SJCRH30 (cell line): ENCODE data around the gene TBC1D12. TPM values are rescaled to one million over a fixed set of nuclear protein-coding genes. Genes with fewer than 3 reads are reported as not detected.
"Not testable (repeated sequence)": the region's sequence is repeated elsewhere in the genome, so short reads cannot be mapped to it uniquely, and the experiment has no call there.

Experiments
- DNase-seq, 2 experiments: peaks; one replicate each; pipeline ENCODE4 v3.0.0-alpha.2; 2015 to 2020
- H3K27ac ChIP-seq: fragments of 250-450 bp; sonication (Bioruptor Pico); 2 replicates; pipeline ENCODE4 v1.5.1; 2020; ENCODE audit warnings: mild to moderate bottlenecking, moderate library complexity
- H3K27me3 ChIP-seq: fragments of 250-450 bp; sonication (Bioruptor Pico); 2 replicates; pipeline ENCODE4 v1.5.1; 2020; ENCODE audit warnings: mild to moderate bottlenecking, moderate library complexity
- H3K36me3 ChIP-seq: fragments of 250-450 bp; sonication (Bioruptor Pico); 2 replicates; pipeline ENCODE4 v1.5.1; 2020; ENCODE audit warnings: mild to moderate bottlenecking, moderate library complexity
- H3K4me1 ChIP-seq: fragments of 250-450 bp; sonication (Bioruptor Pico); 2 replicates; pipeline ENCODE4 v1.5.1; 2020; ENCODE audit warnings: mild to moderate bottlenecking, moderate library complexity
- H3K4me3 ChIP-seq: fragments of 250-450 bp; sonication (Bioruptor Pico); 2 replicates; pipeline ENCODE4 v1.5.1; 2020; ENCODE audit warnings: mild to moderate bottlenecking, moderate library complexity
- H3K9me3 ChIP-seq: fragments of 250-450 bp; sonication (Bioruptor Pico); replicated peaks from 2 replicates; pipeline ENCODE4 v1.5.1; 2020; ENCODE audit warnings: mild to moderate bottlenecking, moderate library complexity
- total RNA-seq: library from RNA; depleted of rRNA; stranded (reverse); fragments of >200 nt; shearing (Covaris generic); gene quantifications from 2 replicates; pipeline ENCODE4 v1.2.3, GENCODE V29; 2014; rRNA removed

TBC1D12 gene
- total RNA-seq: 9.7 and 13.2 TPM in 2 replicates

DNA sequence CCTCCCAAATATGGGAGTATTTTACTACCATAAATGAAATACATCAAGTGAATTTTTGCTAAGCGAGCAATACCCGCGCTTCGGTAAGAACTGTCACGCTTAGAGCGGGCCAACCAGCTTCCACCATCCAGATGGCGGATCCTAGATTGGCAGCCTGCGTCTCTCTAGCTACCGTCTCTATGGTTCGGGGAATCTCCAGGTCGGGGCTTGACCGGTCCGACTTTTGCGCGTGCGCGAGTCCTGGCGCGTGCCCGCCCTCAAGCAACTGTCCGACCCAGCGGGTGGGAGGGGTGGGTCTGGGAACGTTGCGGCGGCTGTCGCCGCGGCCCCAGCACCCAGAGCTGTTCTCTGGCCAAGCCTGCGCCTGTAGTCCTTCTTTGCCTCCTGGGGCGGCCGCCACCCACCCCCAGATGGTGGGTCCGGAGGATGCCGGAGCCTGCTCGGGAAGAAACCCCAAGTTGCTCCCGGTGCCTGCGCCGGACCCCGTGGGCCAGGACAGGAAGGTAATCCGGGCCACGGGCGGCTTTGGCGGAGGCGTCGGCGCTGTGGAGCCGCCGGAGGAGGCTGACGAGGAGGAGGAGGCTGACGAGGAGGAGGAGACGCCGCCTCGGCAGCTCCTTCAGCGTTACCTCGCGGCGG lies at the start of gene TBC1D12:
Gene TBC1D12 (plus strand): TSS at position 338 of the 639 bp plus-strand sequence. CDS start 73 bp downstream, at position 411.
- Histone ChIP-seq H3K4me3 (peak within 1 kb of the TSS; percentile 89), H3K4me1 (peaks cover 10% of the 10 kb centered on the region), H3K27ac (peak within 1 kb of the TSS; percentile 86), H3K27me3 (no peaks in the 10 kb centered on the region), H3K36me3 (no peaks in the 10 kb centered on the region), H3K9me3 (no peaks in the 10 kb centered on the region)
- peak; percentile 94 for DNase-seq

DNA sequence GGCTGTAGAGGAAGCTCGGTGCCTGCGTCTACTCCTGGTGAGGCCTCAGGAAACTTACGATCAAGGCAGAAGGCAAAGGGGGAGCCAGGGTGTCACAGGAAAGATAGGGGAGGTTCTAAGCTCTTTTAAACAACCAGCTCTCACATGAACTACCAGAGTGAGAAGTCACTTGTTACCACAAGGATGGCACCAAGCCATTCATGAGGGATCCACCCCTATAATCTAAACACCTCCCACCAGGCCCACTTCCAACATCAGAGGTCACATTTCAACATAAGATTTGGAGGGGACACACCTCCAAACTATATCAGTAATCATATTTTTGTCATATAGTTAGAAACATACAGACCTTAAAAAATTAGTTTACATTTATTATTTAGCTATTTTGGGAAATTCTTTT lies 49.0 kb upstream of the TBC1D12 start:
- no peaks in the 10 kb centered on the region for H3K9me3 ChIP-seq
- H3K4me1 ChIP-seq: peaks cover 8% of the 10 kb centered on the region
- H3K4me3 ChIP-seq: no peak overlapping the region
- peaks cover 46% of the 10 kb centered on the region for H3K36me3 ChIP-seq
- no peak overlapping the region for H3K27ac ChIP-seq
- DNase-seq: no peak
- no peaks in the 10 kb centered on the region for H3K27me3 ChIP-seq

DNA sequence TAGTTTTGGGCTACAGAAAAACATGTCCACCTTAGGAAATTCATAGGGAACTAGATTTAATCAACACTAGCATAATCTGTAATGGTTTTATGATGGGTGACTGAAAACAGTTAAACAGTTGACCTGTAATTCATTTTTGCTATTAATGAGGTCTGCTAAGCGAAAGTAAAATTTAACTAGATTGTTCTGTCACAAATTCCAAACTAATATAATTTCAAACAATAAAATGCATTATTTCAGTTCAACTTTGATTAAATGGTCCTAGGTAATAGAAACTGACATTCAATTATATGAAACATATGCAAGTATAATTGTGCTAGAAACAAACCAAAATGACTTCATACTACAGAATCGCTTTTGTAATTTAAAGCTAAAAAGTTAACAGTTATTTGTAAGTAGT lies 46.5 kb upstream of the TBC1D12 start:
- no peaks in the 10 kb centered on the region for H3K9me3 ChIP-seq
- no peak overlapping the region for H3K27ac ChIP-seq
- peaks cover 41% of the 10 kb centered on the region for H3K36me3 ChIP-seq

DNA sequence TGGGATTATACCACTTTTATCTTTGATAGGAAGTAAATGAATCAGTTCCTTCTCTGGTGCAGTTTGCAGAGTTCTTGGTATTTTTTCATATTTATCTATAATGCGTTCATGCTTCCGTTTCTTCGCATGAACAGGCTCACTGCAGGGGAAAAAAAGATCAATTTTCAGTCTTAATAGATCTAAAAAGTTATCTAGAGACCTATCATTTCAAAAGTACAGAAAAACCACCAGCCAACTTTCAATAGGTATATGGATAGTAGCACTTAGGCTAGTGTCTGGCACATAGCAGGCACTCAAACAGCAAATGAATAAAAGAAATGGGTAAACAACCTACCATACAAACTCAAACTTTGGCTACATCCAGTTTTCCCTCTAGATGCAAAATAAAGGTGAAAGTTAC lies 45.1 kb upstream of the TBC1D12 start:
- no peak for DNase-seq
- Histone ChIP-seq H3K4me1 (peaks cover 10% of the 10 kb centered on the region), H3K27me3 (no peaks in the 10 kb centered on the region), H3K4me3 (no peak overlapping the region), H3K36me3 (peaks cover 39% of the 10 kb centered on the region), H3K27ac (no peak overlapping the region), H3K9me3 (no peaks in the 10 kb centered on the region)

More for the DNA sequence above, 46.5 kb upstream of the TBC1D12 start:
- no peak for DNase-seq
- H3K4me3 ChIP-seq: no peak overlapping the region
- peaks cover 10% of the 10 kb centered on the region for H3K4me1 ChIP-seq
- H3K27me3 ChIP-seq: no peaks in the 10 kb centered on the region

GRCh38 chr10:94358480-94358879 lies 43.9 kb upstream of the TBC1D12 start:
- no peaks in the 10 kb centered on the region for H3K27me3 ChIP-seq
- peaks cover 10% of the 10 kb centered on the region for H3K4me1 ChIP-seq
- peak; percentile 56 to 79 for DNase-seq
- no peak overlapping the region for H3K4me3 ChIP-seq
- no peaks in the 10 kb centered on the region for H3K9me3 ChIP-seq
- H3K36me3 ChIP-seq: peaks cover 38% of the 10 kb centered on the region
- peak overlapping the region; percentile 17; the same call in 1 of the 2 replicates for H3K27ac ChIP-seq

- Histone ChIP-seq H3K4me3 (peak overlapping the region; percentile 82), H3K4me1 (peaks cover 10% of the 10 kb centered on the region), H3K9me3 (no peaks in the 10 kb centered on the region), H3K27ac (no peak overlapping the region), H3K36me3 (peaks cover 24% of the 10 kb centered on the region), H3K27me3 (no peaks in the 10 kb centered on the region)
- no peak for DNase-seq
Measured at GRCh38 chr10:94361171-94361794, 41.1 kb upstream of the TBC1D12 start.

GRCh38 chr10:94362360-94363250 lies 39.7 kb upstream of the TBC1D12 start, which contains the start of gene NOC3L:
NOC3L (minus strand) TSS chr10:94362939; CDS start chr10:94362838, 101 bp downstream.
- peaks cover 10% of the 10 kb centered on the region for H3K4me1 ChIP-seq
- peak within 1 kb of the TSS; percentile 66 for H3K27ac ChIP-seq
- H3K9me3 ChIP-seq: no peaks in the 10 kb centered on the region
- H3K27me3 ChIP-seq: no peaks in the 10 kb centered on the region
- DNase-seq: peak; percentile 92 to 94
- H3K4me3 ChIP-seq: peak within 1 kb of the TSS; percentile 82
- peaks cover 14% of the 10 kb centered on the region for H3K36me3 ChIP-seq

- Histone ChIP-seq H3K4me3 (peak overlapping the region; percentile 82), H3K36me3 (peaks cover 11% of the 10 kb centered on the region; the same call in 1 of the 2 replicates), H3K4me1 (peaks cover 4% of the 10 kb centered on the region), H3K27ac (peak overlapping the region; percentile 66), H3K27me3 (no peaks in the 10 kb centered on the region), H3K9me3 (no peaks in the 10 kb centered on the region)
- DNase-seq: no peak
Measured at GRCh38 chr10:94363251-94363565, 39.1 kb upstream of the TBC1D12 start.

- no peaks in the 10 kb centered on the region for H3K9me3 ChIP-seq
- H3K27ac ChIP-seq: no peak overlapping the region
- no peaks in the 10 kb centered on the region for H3K4me1 ChIP-seq
- H3K27me3 ChIP-seq: no peaks in the 10 kb centered on the region
- no peak for DNase-seq
- peaks cover 10% of the 10 kb centered on the region; the same call in 1 of the 2 replicates for H3K36me3 ChIP-seq
- H3K4me3 ChIP-seq: no peak overlapping the region
Measured at GRCh38 chr10:94364482-94364881, 37.9 kb upstream of the TBC1D12 start.

GRCh38 chr10:94366382-94366781 lies 36.0 kb upstream of the TBC1D12 start:
- H3K36me3 ChIP-seq: no peaks in the 10 kb centered on the region
- no peak overlapping the region for H3K27ac ChIP-seq
- H3K9me3 ChIP-seq: no peaks in the 10 kb centered on the region
- H3K4me1 ChIP-seq: no peaks in the 10 kb centered on the region
- no peaks in the 10 kb centered on the region for H3K27me3 ChIP-seq
- no peak overlapping the region for H3K4me3 ChIP-seq
- DNase-seq: no peak

- DNase-seq: no peak
- H3K9me3 ChIP-seq: no peaks in the 10 kb centered on the region
- no peak overlapping the region for H3K27ac ChIP-seq
- H3K27me3 ChIP-seq: no peaks in the 10 kb centered on the region
- no peaks in the 10 kb centered on the region for H3K4me1 ChIP-seq
- no peaks in the 10 kb centered on the region for H3K36me3 ChIP-seq
- H3K4me3 ChIP-seq: no peak overlapping the region
Measured at GRCh38 chr10:94370501-94370900, 31.8 kb upstream of the TBC1D12 start.

GRCh38 chr10:94375374-94375773 lies 27.0 kb upstream of the TBC1D12 start:
- Histone ChIP-seq H3K27ac (no peak overlapping the region), H3K9me3 (no peaks in the 10 kb centered on the region), H3K36me3 (no peaks in the 10 kb centered on the region), H3K27me3 (no peaks in the 10 kb centered on the region), H3K4me1 (no peaks in the 10 kb centered on the region), H3K4me3 (no peak overlapping the region)
- DNase-seq: no peak

DNA sequence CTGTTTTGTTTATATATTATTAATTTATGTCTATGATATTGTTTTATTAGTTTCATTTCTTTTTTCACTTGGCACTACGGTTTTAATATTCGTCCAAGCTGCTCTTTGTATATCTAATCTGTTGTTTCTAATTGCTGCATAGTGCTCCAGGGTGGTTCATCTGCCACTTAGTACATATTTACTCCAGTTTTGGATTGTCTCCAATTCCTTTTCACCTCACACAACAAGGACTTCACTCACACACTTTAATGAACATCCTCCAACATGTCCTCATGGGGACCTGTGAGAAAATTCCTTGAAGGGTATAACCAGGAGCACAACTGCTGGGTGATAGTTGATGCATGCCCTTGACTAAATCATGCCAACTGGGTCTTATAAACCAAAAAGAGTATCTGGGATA lies 25.5 kb upstream of the TBC1D12 start:
- H3K4me3 ChIP-seq: no peak overlapping the region
- no peak overlapping the region for H3K27ac ChIP-seq
- H3K4me1 ChIP-seq: no peaks in the 10 kb centered on the region
- no peaks in the 10 kb centered on the region for H3K9me3 ChIP-seq
- H3K36me3 ChIP-seq: no peaks in the 10 kb centered on the region
- no peaks in the 10 kb centered on the region for H3K27me3 ChIP-seq
- DNase-seq: no peak

DNA sequence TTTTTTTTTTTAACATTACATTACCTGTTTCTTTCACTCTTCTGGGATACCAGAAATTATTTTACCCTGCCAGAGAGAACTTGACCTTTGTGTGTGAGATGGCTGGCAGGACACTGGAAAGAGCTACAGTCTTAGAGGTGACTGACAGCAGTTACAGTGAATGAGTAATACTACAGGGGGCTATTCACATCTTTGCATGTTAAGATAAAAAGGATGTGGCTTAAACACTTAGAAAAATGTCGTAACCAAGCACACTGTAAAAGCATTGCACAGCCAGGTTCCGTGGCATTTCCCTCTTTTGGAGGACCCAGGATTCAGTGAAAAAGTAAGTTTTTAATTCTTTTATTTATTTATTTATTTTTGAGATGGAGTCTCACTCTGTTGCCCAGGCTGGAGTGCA lies 18.8 kb upstream of the TBC1D12 start:
- no peak for DNase-seq
- Histone ChIP-seq H3K4me3 (no peak overlapping the region), H3K4me1 (no peaks in the 10 kb centered on the region), H3K36me3 (no peaks in the 10 kb centered on the region), H3K27ac (no peak overlapping the region), H3K27me3 (no peaks in the 10 kb centered on the region), H3K9me3 (no peaks in the 10 kb centered on the region)

- H3K9me3 ChIP-seq, H3K4me1 ChIP-seq, H3K4me3 ChIP-seq, DNase-seq, H3K27me3 ChIP-seq, H3K36me3 ChIP-seq, H3K27ac ChIP-seq: not testable (repeated sequence)
Measured at GRCh38 chr10:94385733-94386132, 16.6 kb upstream of the TBC1D12 start.
